Keratinocyte (primary cell): ENCODE results near the gene ABLIM2. TPM values are rescaled to one million over a fixed set of nuclear protein-coding genes. Genes with fewer than 3 reads are reported as not detected.

Experiments used
- DNase-seq: peaks from one replicate; pipeline ENCODE4 v3.0.0-alpha.2; 2011; ENCODE audit warnings: low read depth, missing footprints, low spot score
- FAIRE-seq: peaks from 2 replicates; lab custom pipeline; 2011; peaks lifted over from hg19 to GRCh38; lab: Jason Lieb, UNC
- H2AFZ ChIP-seq: 2 replicates; pipeline ENCODE4 v1.6.0; 2012; ENCODE audit warnings: low read length, control low read depth, inconsistent platforms; ENCODE audit not compliant: control insufficient read depth
- H3K27ac ChIP-seq: 2 replicates; pipeline ENCODE4 v1.5.1; 2011; ENCODE audit warnings: low read length; ENCODE audit not compliant: control insufficient read depth, insufficient read depth
- H3K27me3 ChIP-seq: 3 replicates; pipeline ENCODE4 v1.6.0; 2011; ENCODE audit warnings: low read length; ENCODE audit not compliant: control insufficient read depth, insufficient read depth; ENCODE audit errors: extremely low read depth
- H3K36me3 ChIP-seq, 2 experiments: 2 replicates in 1 of 2; 3 replicates in 1 of 2; pipeline ENCODE4 v1.5.1; 2011; ENCODE audit warnings: low read length in 2 of 2, mild to moderate bottlenecking in 1 of 2; ENCODE audit not compliant: control insufficient read depth in 2 of 2, insufficient read depth in 2 of 2; ENCODE audit errors: extremely low read depth in 1 of 2
- H3K4me1 ChIP-seq: 3 replicates; pipeline ENCODE4 v1.5.1; 2011; ENCODE audit warnings: low read length; ENCODE audit not compliant: control insufficient read depth, insufficient read depth; ENCODE audit errors: extremely low read depth
- H3K4me2 ChIP-seq: 3 replicates; pipeline ENCODE4 v1.6.0; 2011; ENCODE audit warnings: low read depth, low read length; ENCODE audit not compliant: control insufficient read depth, insufficient read depth; ENCODE audit errors: extremely low read depth
- H3K4me3 ChIP-seq, 3 experiments: fragments of 200-600 bp in 1 of 3; sonication (generic) in 1 of 3; 2 replicates in 2 of 3; 3 replicates in 1 of 3; pipeline ENCODE4 v1.5.1; 2011 to 2016; ENCODE audit warnings: low read length in 3 of 3, mild to moderate bottlenecking in 3 of 3, control low read depth in 2 of 3, inconsistent platforms in 1 of 3, low read depth in 1 of 3, mixed read lengths in 1 of 3, mixed run types in 1 of 3, moderate library complexity in 1 of 3; ENCODE audit not compliant: control insufficient read depth in 2 of 3, insufficient read depth in 2 of 3; ENCODE audit errors: extremely low read depth in 1 of 3
- H3K79me2 ChIP-seq: 2 replicates; pipeline ENCODE4 v1.6.0; 2012; ENCODE audit warnings: low read length; ENCODE audit not compliant: control insufficient read depth, insufficient read depth
- H3K9ac ChIP-seq: 3 replicates; pipeline ENCODE4 v1.6.0; 2011; ENCODE audit warnings: low read length; ENCODE audit not compliant: control insufficient read depth, insufficient read depth; ENCODE audit errors: extremely low read depth
- H3K9me1 ChIP-seq: 3 replicates; pipeline ENCODE4 v1.6.0; 2011; ENCODE audit warnings: low read length; ENCODE audit not compliant: control insufficient read depth, insufficient read depth; ENCODE audit errors: extremely low read depth
- H3K9me3 ChIP-seq: 2 replicates; pipeline ENCODE4 v1.5.1; 2012; ENCODE audit warnings: low read depth, low read length; ENCODE audit not compliant: control insufficient read depth
- H4K20me1 ChIP-seq: 3 replicates; pipeline ENCODE4 v1.6.0; 2011; ENCODE audit warnings: low read length; ENCODE audit not compliant: control insufficient read depth, insufficient read depth; ENCODE audit errors: extremely low read depth
- CTCF ChIP-seq, 3 experiments: IDR thresholded peaks in 1 of 3; conservative IDR thresholded peaks in 1 of 3; optimal IDR thresholded peaks in 1 of 3; 2 replicates in 2 of 3; 3 replicates in 1 of 3; pipeline versions ENCODE3 to v1.5.1; 2011; ENCODE audit warnings: low read length in 3 of 3, mild to moderate bottlenecking in 3 of 3, moderate library complexity in 2 of 3, control low read depth in 1 of 3, inconsistent platforms in 1 of 3; ENCODE audit not compliant: insufficient read depth in 2 of 3; ENCODE audit errors: extremely low read depth in 1 of 3
- EZH2 ChIP-seq: IDR thresholded peaks from one replicate; pipeline ENCODE4 v1.6.1; 2012; ENCODE audit warnings: inconsistent platforms, mild to moderate bottlenecking, low read length, moderate library complexity
- dilution Hi-C: fragments of 300-500 bp; cut with MboI; formaldehyde crosslinking; loops from one replicate; pipeline ENCODE4 v1.7.0; 2020; ENCODE audit warnings: low sequenced_read_pairs; ENCODE audit not compliant: extremely low pct_ligation_motif_present
- polyA plus RNA-seq, 5 experiments: library from polyadenylated mRNA; depleted of rRNA in 3 of 5; stranded (reverse) in 3 of 5; stranded (forward) in 1 of 5; unstranded in 1 of 5; fragments of >200 nt; gene quantifications; 1 replicate in 1 of 5; 2 replicates in 3 of 5; 3 replicates in 1 of 5; pipeline versions ENCODE4 v1.2.1 to v1.2.3, GENCODE V29; 2011 to 2012; ENCODE audit warnings: missing spikeins in 2 of 5, low read depth in 1 of 5, low replicate concordance in 1 of 5

Gene ABLIM2
- polyA plus RNA-seq, 1 donor (not counting 4 experiments of a cell fraction or from before 2014, with no cell fraction given): 0.94 TPM

GRCh38 chr4:7962609-7963508 lies 195.8 kb downstream of the ABLIM2 start:
- no peaks in the 10 kb centered on the region for H3K9me3 ChIP-seq
- H3K4me2 ChIP-seq: no peak overlapping the region
- no peak for TF ChIP-seq EZH2
- FAIRE-seq: peak; percentile 5
- no peaks in the 10 kb centered on the region for H4K20me1 ChIP-seq
- DNase-seq: no peak
- H3K4me3 ChIP-seq: no peak overlapping the region
- dilution Hi-C loops: no loop called here
- H2AFZ ChIP-seq: no peak overlapping the region
- H3K9me1 ChIP-seq: no peaks in the 10 kb centered on the region
- H3K9ac ChIP-seq: no peak overlapping the region
- peaks cover 33% of the 10 kb centered on the region for H3K4me1 ChIP-seq
- no peak overlapping the region for H3K27ac ChIP-seq
- H3K27me3 ChIP-seq: no peaks in the 10 kb centered on the region
- H3K36me3 ChIP-seq: no peaks in the 10 kb centered on the region
- H3K79me2 ChIP-seq: no peaks in the 10 kb centered on the region

GRCh38 chr4:7960790-7961655 lies 197.6 kb downstream of the ABLIM2 start:
- Histone ChIP-seq H3K9ac (peak overlapping the region; percentile 28), H3K79me2 (no peaks in the 10 kb centered on the region), H4K20me1 (no peaks in the 10 kb centered on the region), H3K27me3 (no peaks in the 10 kb centered on the region), H3K36me3 (no peaks in the 10 kb centered on the region), H3K9me3 (no peaks in the 10 kb centered on the region), H2AFZ (peak overlapping the region; percentile 2), H3K4me2 (peak overlapping the region; percentile 22), H3K9me1 (no peaks in the 10 kb centered on the region), H3K4me1 (peaks cover 38% of the 10 kb centered on the region), H3K27ac (peak overlapping the region; percentile 73), H3K4me3 (no peak overlapping the region)
- FAIRE-seq (no peak), DNase-seq (no peak)
- dilution Hi-C loops: no loop called here
- TF ChIP-seq EZH2: no peak
- no peak for TF ChIP-seq CTCF (optimal IDR thresholded peaks at IDR 0.05 in 1 of 3, IDR thresholded peaks at IDR 0.05 in 1 of 3, conservative IDR thresholded peaks at IDR 0.05 in 1 of 3; ENCODE audit: extremely low read depth in 1 of 3, insufficient read depth in 2 of 3, low read length in 3 of 3)
